HepG2 (cell line): ENCODE measurements around the gene CEP170. TPM values are rescaled to one million over a fixed set of nuclear protein-coding genes. Genes with fewer than 3 reads are reported as not detected.

Experiments used
- ATAC-seq: fragments of 200-7000 bp; cut with Tn5 transposase; 3 replicates; pipeline ENCODE4 v1.9.1; 2020; ENCODE audit warnings: mild to moderate bottlenecking, moderate library complexity
- BruUV-seq: library from RNA; stranded (reverse); fragments of 400-500 nt; replicated peaks from 2 replicates; lab custom pipeline; 2021; lab: Mats Ljungman, UMichigan
- CTCF ChIA-PET: fragments of 300-600 bp; formaldehyde crosslinking; extraction: SDS; loops from one replicate; lab custom pipeline; 2021; ENCODE audit warnings: low total read pairs, inconsistent platforms, low intra/inter-chr PET ratio; lab: Yijun Ruan, JAX
- POLR2A ChIA-PET: fragments of 350-600 bp; sonication (Branson Sonifier 250); formaldehyde crosslinking; loops from one replicate; lab custom pipeline; 2020; ENCODE audit warnings: antibody characterized with exemption, inconsistent platforms; lab: Yijun Ruan, JAX
- DNase-seq: peaks from one replicate; pipeline ENCODE4 v3.0.0-alpha.2; 2015; ENCODE audit warnings: low spot score
- FAIRE-seq: peaks from 3 replicates; lab custom pipeline; 2011; peaks lifted over from hg19 to GRCh38; lab: Jason Lieb, UNC
- H2AFZ ChIP-seq: one replicate; pipeline ENCODE4 v1.6.1; 2011; ENCODE audit warnings: low read length, inconsistent platforms
- H3K27ac ChIP-seq: fragments of 300-600 bp; 3 replicates; pipeline ENCODE4 v1.8.0; 2011; ENCODE audit warnings: mixed run types, mild to moderate bottlenecking, mixed read lengths, low read length, inconsistent platforms; ENCODE audit not compliant: insufficient read depth; ENCODE audit errors: extremely low read length
- H3K27me3 ChIP-seq, 2 experiments: fragments of 200-600 bp in 1 of 2; 2 replicates in 1 of 2; 3 replicates in 1 of 2; pipeline versions ENCODE4 v1.6.0 to v1.8.0; 2011; ENCODE audit warnings: low read length in 2 of 2, mild to moderate bottlenecking in 2 of 2, moderate library complexity in 2 of 2, inconsistent platforms in 1 of 2; ENCODE audit not compliant: insufficient read depth in 2 of 2, control insufficient read depth in 1 of 2
- H3K36me3 ChIP-seq, 2 experiments: fragments of 200-600 bp in 1 of 2; replicated peaks in 1 of 2; 2 replicates in 1 of 2; 3 replicates in 1 of 2; pipeline versions ENCODE4 v1.5.1 to v1.8.0; 2011; ENCODE audit warnings: low read length in 2 of 2, inconsistent platforms in 1 of 2; ENCODE audit not compliant: insufficient read depth in 2 of 2, control insufficient read depth in 1 of 2
- H3K4me1 ChIP-seq: 2 replicates; pipeline ENCODE4 v1.5.1; 2012; ENCODE audit warnings: low read length, inconsistent platforms; ENCODE audit not compliant: insufficient read depth
- H3K4me2 ChIP-seq: 2 replicates; pipeline ENCODE4 v1.6.0; 2011; ENCODE audit warnings: low read depth, low read length, inconsistent platforms
- H3K4me3 ChIP-seq, 3 experiments: fragments of 200-600 bp in 1 of 3; sonication (generic), shearing (Covaris generic) in 1 of 3; replicated peaks in 1 of 3; 2 replicates each; pipeline ENCODE4 v1.5.1; 2011 to 2016; ENCODE audit warnings: low read length in 3 of 3, inconsistent platforms in 2 of 3, low read depth in 2 of 3, mild to moderate bottlenecking in 2 of 3, control low read depth in 1 of 3, mixed read lengths in 1 of 3; ENCODE audit not compliant: insufficient read depth in 1 of 3
- H3K79me2 ChIP-seq: one replicate; pipeline ENCODE4 v1.6.1; 2011; ENCODE audit warnings: low read length, inconsistent platforms; ENCODE audit not compliant: insufficient read depth
- H3K9ac ChIP-seq: 2 replicates; pipeline ENCODE4 v1.6.0; 2011; ENCODE audit warnings: mild to moderate bottlenecking, low read depth, low read length, inconsistent platforms; ENCODE audit not compliant: insufficient read depth
- H3K9me3 ChIP-seq: 2 replicates; pipeline ENCODE4 v1.5.1; 2012; ENCODE audit warnings: mild to moderate bottlenecking, low read length
- H4K20me1 ChIP-seq: 2 replicates; pipeline ENCODE4 v1.6.0; 2011; ENCODE audit warnings: inconsistent platforms, mild to moderate bottlenecking, low read length, moderate library complexity; ENCODE audit not compliant: insufficient read depth
- DBP ChIP-seq: sonication (generic); formaldehyde crosslinking; IDR thresholded peaks from 2 replicates; pipeline ENCODE4 v1.4.0; 2020; ENCODE audit warnings: missing genetic modification reagents; ENCODE audit errors: not compliant biosample characterization
- SP5 ChIP-seq: IDR thresholded peaks from 2 replicates; pipeline ENCODE4 v1.6.1; 2016; ENCODE audit warnings: low read depth, borderline replicate concordance
- ZNF101 ChIP-seq: sonication (generic); formaldehyde crosslinking; IDR thresholded peaks from 2 replicates; pipeline ENCODE4 v1.4.0; 2020; ENCODE audit warnings: mild to moderate bottlenecking, low read depth, missing genetic modification reagents, borderline replicate concordance
- ZNF382 ChIP-seq: sonication (generic); formaldehyde crosslinking; IDR thresholded peaks from 2 replicates; pipeline ENCODE4 v1.5.0; 2020; ENCODE audit warnings: missing genetic modification reagents, mild to moderate bottlenecking, borderline replicate concordance
- WGBS: methylation state at CpG from one replicate; pipeline ENCODE4 v1.1.6; 2017; ENCODE audit warnings: low lambda C conversion rate; 5-methylcytosine and 5-hydroxymethylcytosine counted together
- in situ Hi-C: cut with HindIII; loops from 2 replicates; pipeline ENCODE4 v1.10.0; 2017; ENCODE audit warnings: low pct_unique_long_range_greater_than_20kb; ENCODE audit not compliant: extremely low pct_ligation_motif_present
- intact Hi-C: fragments of 100-400 bp; cut with micrococcal nuclease; formaldehyde crosslinking; loops from one replicate; pipeline ENCODE4 v1.10.0; 2022; ENCODE audit not compliant: unreplicated experiment
- polyA plus RNA-seq, 8 experiments: library from polyadenylated mRNA; depleted of rRNA in 3 of 8; stranded (reverse) in 7 of 8; unstranded in 1 of 8; fragments of >200 nt; fragmentation: Illumina TruSeq in 4 of 8; extraction: Trizol in 4 of 8; gene quantifications; 2 replicates each; pipeline versions ENCODE4 v1.2.1 to v1.2.3, GENCODE V29; 2011 to 2016; ENCODE audit warnings: low read depth in 4 of 8, missing spikeins in 1 of 8, mixed read lengths in 1 of 8; ENCODE audit not compliant: insufficient read depth in 1 of 8
- total RNA-seq, 5 experiments: library from RNA; depleted of rRNA; stranded (reverse); fragments of >200 nt; fragmentation: Illumina TruSeq; extraction: Trizol; gene quantifications; 2 replicates each; pipeline ENCODE4 v1.2.3, GENCODE V29; 2016; ENCODE audit warnings: low read depth in 1 of 5
- TF ChIP-seq, protein P1 (sequence below): sonication (generic); formaldehyde crosslinking; IDR thresholded peaks from 2 replicates; pipeline ENCODE4 v1.4.0; 2020; ENCODE audit warnings: missing genetic modification reagents
- TF ChIP-seq, protein P2 (sequence below): sonication (generic); formaldehyde crosslinking; IDR thresholded peaks from 2 replicates; pipeline ENCODE4 v1.4.0; 2020; ENCODE audit warnings: missing genetic modification reagents, borderline replicate concordance

The CEP170 gene
- total and polyA plus RNA-seq, 2 of the 13 experiments (the other 11 are each of a cell fraction or from before 2014, with no cell fraction given), result 23.0 to 28.6 TPM

DNA sequence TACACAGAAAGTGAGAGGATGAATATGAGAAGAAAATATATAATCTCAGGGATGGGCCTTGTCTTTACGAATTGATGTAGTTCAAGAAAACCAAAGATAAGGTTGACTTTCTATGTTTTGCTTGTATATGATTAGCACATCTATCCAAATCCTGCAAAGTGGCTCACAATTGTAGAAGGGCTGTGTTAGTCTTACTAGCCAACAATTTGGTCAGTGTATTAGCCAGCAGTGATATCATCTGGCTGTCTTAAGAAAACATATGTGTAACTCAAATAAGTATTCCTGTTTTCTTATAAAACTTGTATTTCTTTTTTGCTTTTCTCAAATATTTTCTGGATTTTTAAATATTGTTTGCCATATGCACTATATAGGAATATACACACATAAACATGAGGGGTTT is 6.3 kb upstream of the CEP170 start:
- H3K4me1 ChIP-seq, result peaks cover 13% of the 10 kb centered on the region; the same call in 1 of the 2 replicates
- DNase-seq, result no peak
- H3K36me3 ChIP-seq, result no peaks in the 10 kb centered on the region
- no TSS peak for BruUV-seq
- peaks cover 10% of the 10 kb centered on the region for H3K79me2 ChIP-seq
- CTCF ChIA-PET, result no interaction called here
- TF ChIP-seq ZNF101 (CRISPR knock-in tag) (no peak), ZNF382 (CRISPR knock-in tag) (no peak), SP5 (CRISPR knock-in tag) (no peak), DBP (no peak)
- TF ChIP-seq, protein P1, sequence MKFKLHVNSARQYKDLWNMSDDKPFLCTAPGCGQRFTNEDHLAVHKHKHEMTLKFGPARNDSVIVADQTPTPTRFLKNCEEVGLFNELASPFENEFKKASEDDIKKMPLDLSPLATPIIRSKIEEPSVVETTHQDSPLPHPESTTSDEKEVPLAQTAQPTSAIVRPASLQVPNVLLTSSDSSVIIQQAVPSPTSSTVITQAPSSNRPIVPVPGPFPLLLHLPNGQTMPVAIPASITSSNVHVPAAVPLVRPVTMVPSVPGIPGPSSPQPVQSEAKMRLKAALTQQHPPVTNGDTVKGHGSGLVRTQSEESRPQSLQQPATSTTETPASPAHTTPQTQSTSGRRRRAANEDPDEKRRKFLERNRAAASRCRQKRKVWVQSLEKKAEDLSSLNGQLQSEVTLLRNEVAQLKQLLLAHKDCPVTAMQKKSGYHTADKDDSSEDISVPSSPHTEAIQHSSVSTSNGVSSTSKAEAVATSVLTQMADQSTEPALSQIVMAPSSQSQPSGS (CRISPR knock-in tag), result no peak
- TF ChIP-seq, protein P2, sequence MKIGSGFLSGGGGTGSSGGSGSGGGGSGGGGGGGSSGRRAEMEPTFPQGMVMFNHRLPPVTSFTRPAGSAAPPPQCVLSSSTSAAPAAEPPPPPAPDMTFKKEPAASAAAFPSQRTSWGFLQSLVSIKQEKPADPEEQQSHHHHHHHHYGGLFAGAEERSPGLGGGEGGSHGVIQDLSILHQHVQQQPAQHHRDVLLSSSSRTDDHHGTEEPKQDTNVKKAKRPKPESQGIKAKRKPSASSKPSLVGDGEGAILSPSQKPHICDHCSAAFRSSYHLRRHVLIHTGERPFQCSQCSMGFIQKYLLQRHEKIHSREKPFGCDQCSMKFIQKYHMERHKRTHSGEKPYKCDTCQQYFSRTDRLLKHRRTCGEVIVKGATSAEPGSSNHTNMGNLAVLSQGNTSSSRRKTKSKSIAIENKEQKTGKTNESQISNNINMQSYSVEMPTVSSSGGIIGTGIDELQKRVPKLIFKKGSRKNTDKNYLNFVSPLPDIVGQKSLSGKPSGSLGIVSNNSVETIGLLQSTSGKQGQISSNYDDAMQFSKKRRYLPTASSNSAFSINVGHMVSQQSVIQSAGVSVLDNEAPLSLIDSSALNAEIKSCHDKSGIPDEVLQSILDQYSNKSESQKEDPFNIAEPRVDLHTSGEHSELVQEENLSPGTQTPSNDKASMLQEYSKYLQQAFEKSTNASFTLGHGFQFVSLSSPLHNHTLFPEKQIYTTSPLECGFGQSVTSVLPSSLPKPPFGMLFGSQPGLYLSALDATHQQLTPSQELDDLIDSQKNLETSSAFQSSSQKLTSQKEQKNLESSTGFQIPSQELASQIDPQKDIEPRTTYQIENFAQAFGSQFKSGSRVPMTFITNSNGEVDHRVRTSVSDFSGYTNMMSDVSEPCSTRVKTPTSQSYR, result no peak
- TF ChIP-seq, all 625 proteins: peak for 0
- H2AFZ ChIP-seq, result no peak overlapping the region
- H3K9me3 ChIP-seq, result no peaks in the 10 kb centered on the region
- no peak overlapping the region for H3K4me2 ChIP-seq
- no peak overlapping the region for H3K4me3 ChIP-seq
- H3K27me3 ChIP-seq, result no peaks in the 10 kb centered on the region
- H3K27ac ChIP-seq, result no peak overlapping the region
- 97% methylated on average over 1 of the region's 1 CpG for WGBS
- no peaks in the 10 kb centered on the region for H4K20me1 ChIP-seq
- in situ Hi-C loops, result no loop called here
- no peak for ATAC-seq
- POLR2A ChIA-PET, result no interaction called here
- H3K9ac ChIP-seq, result no peak overlapping the region
- intact Hi-C loops, result no loop called here
- FAIRE-seq, result no peak
